ENCODE data around the gene CADPS2.

GRCh38 chr7:122752583-122752982 is 133.7 kb downstream of the CADPS2 start:
- TF ChIP-seq CREB1 (IDR thresholded peaks at IDR 0.05; ENCODE audit: low read depth), result no peak
- TF ChIP-seq RAD21 (IDR thresholded peaks at IDR 0.05; ENCODE audit: low read depth), result no peak
- no peak for TF ChIP-seq FOXM1 (IDR thresholded peaks at IDR 0.05; ENCODE audit: borderline replicate concordance, low read depth)
